Lung (tissue), 12 donors: ENCODE data around the gene FBXO7. TPM values are rescaled to one million over a fixed set of nuclear protein-coding genes. Genes with fewer than 3 reads are reported as not detected.

Experiments
- ATAC-seq: fragments of 200-7000 bp; cut with Tn5 transposase; one replicate; pipeline ENCODE4 v1.9.1; 2020; ENCODE audit warnings: moderate number of reproducible peaks; ENCODE audit not compliant: insufficient read depth, low FRiP score
- DNase-seq, 3 donors: peaks; one replicate each; pipeline ENCODE4 v3.0.0-alpha.2; 2013 to 2017
- H3K27ac ChIP-seq, 2 donors: one replicate each; pipeline ENCODE4 v1.5.1; 2013; ENCODE audit warnings: mild to moderate bottlenecking in 2 of 2, moderate library complexity in 2 of 2, control low read depth in 1 of 2, inconsistent platforms in 1 of 2, low read depth in 1 of 2, low read length in 1 of 2
- H3K27me3 ChIP-seq, 3 donors: one replicate each; pipeline ENCODE4 v1.5.1; 2013; ENCODE audit warnings: low read length in 2 of 3; ENCODE audit not compliant: control insufficient read depth in 3 of 3, insufficient read depth in 3 of 3
- H3K36me3 ChIP-seq, 4 donors: one replicate each; pipeline ENCODE4 v1.5.1; 2013; ENCODE audit warnings: low read length in 4 of 4, mild to moderate bottlenecking in 1 of 4, moderate library complexity in 1 of 4; ENCODE audit not compliant: control insufficient read depth in 4 of 4, insufficient read depth in 4 of 4
- H3K4me1 ChIP-seq, 5 donors: one replicate each; pipeline ENCODE4 v1.5.1; 2013; ENCODE audit warnings: low read length in 5 of 5, mild to moderate bottlenecking in 2 of 5, moderate library complexity in 1 of 5; ENCODE audit not compliant: control insufficient read depth in 5 of 5, insufficient read depth in 5 of 5
- H3K4me3 ChIP-seq: one replicate; pipeline ENCODE4 v1.5.1; 2013; ENCODE audit warnings: mild to moderate bottlenecking, control low read depth, moderate library complexity
- H3K9ac ChIP-seq, 2 donors: one replicate each; pipeline ENCODE4 v1.5.1; 2013; ENCODE audit warnings: low read length in 2 of 2, control low read depth in 1 of 2; ENCODE audit not compliant: insufficient read depth in 1 of 2
- H3K9me3 ChIP-seq, 4 donors: one replicate each; pipeline ENCODE4 v1.5.1; 2013; ENCODE audit warnings: low read length in 3 of 4, mild to moderate bottlenecking in 1 of 4, moderate library complexity in 1 of 4; ENCODE audit not compliant: control insufficient read depth in 4 of 4, insufficient read depth in 3 of 4
- WGBS, 2 donors: extraction: QIAGEN DNeasy Blood & Tissue Kit; methylation state at CpG; one replicate each; pipeline ENCODE4 v1.1.7; 2013; 5-methylcytosine and 5-hydroxymethylcytosine counted together
- polyA plus RNA-seq, 2 donors: library from polyadenylated mRNA; stranded (reverse); fragments of 200-250 nt; gene quantifications; one replicate each; pipeline ENCODE4 v1.2.1, GENCODE V29; 2013
- total RNA-seq, 2 donors: library from RNA; depleted of rRNA in 1 of 2; stranded (reverse); fragments of >200 nt in 1 of 2; gene quantifications; one replicate each; pipeline ENCODE4 v1.2.1, GENCODE V29; 2014 to 2021
- TF ChIP-seq, protein P1 (sequence below): IDR thresholded peaks from 2 replicates; pipeline ENCODE4 v1.5.1; 2012; ENCODE audit warnings: mild to moderate bottlenecking; ENCODE audit errors: control extremely low read depth, extremely low read depth
- donor health status: control.
- donor health status: control.
- donor health status: Bipolar disorder and iron deficiency.
- donor health status: healthy.
- donor health status: DM: yes; HTN: yes; CAD: no.

Gene FBXO7
- total and polyA plus RNA-seq, 4 donors, result 48.8 to 117 (median 72.1) TPM

DNA sequence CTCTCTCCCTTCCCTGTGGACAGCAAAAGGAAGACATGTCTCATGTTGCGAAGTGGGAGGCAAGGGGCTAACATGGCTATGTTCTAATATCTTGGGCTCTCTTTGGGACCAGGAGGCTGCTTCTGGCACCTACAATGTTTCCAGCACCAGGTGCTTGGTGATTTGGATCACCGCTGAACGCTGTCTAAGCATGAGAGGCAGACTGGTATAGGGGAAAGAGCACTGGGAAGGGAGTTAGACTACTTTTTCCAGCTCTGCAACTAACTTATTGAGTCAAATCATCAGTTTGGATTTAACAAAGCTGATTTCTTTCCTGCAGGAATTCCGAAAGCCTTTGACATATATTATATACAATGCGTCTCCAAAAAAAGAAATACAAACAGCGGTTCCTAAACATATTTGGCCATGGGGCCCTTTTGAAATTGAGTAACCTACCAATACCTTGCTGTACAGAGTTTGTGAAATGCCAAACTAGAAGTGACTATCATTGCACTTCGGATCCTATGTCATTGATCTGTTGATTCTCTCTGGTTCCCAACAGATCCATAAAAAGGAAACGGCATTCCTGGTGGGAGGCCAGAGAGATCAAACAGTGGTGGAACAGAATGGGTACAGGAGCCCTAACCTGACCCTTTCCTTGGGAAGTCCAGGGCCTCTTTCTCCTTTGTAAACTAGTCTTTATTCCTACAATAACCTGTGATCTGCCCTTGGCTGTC is 37.8 kb downstream of the FBXO7 start:
- H3K9me3 ChIP-seq, result peaks cover 0 to 3% (median 0%) of the 10 kb centered on the region in 4 donors
- no peaks in the 10 kb centered on the region for H3K36me3 ChIP-seq
- H3K4me1 ChIP-seq, result peaks cover 0 to 2% (median 0%) of the 10 kb centered on the region in 5 donors
- H3K27ac ChIP-seq, result no peak overlapping the region
- TF ChIP-seq, protein P1, sequence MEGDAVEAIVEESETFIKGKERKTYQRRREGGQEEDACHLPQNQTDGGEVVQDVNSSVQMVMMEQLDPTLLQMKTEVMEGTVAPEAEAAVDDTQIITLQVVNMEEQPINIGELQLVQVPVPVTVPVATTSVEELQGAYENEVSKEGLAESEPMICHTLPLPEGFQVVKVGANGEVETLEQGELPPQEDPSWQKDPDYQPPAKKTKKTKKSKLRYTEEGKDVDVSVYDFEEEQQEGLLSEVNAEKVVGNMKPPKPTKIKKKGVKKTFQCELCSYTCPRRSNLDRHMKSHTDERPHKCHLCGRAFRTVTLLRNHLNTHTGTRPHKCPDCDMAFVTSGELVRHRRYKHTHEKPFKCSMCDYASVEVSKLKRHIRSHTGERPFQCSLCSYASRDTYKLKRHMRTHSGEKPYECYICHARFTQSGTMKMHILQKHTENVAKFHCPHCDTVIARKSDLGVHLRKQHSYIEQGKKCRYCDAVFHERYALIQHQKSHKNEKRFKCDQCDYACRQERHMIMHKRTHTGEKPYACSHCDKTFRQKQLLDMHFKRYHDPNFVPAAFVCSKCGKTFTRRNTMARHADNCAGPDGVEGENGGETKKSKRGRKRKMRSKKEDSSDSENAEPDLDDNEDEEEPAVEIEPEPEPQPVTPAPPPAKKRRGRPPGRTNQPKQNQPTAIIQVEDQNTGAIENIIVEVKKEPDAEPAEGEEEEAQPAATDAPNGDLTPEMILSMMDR, result no peak
- H3K9ac ChIP-seq, result no peak overlapping the region
- H3K4me3 ChIP-seq, result no peak overlapping the region
- DNase-seq (no peak), ATAC-seq (no peak)
- no peaks in the 10 kb centered on the region for H3K27me3 ChIP-seq
- 96 to 97% methylated on average over 8 of the region's 8 CpGs for WGBS, 2 donors

DNA sequence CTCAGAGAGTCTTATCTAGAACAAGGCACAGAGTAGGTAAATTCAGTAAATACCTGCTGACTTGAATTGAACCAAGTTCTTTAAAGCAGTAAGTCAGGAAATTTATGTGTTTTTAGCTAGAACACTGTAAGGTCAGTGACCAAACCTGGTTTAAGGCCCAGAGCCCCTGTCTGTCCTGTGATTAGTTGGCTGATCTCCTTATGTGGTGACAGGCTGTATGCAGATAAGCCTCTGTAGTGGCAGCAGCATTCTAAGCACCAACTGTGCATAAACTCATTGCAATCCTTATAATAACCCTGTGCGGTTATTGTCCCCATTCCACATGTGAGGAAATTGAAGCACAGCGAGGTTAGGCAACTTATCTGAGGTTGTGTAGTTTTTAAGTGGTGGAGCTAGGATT is 40.5 kb downstream of the FBXO7 start:
- no peak overlapping the region for H3K9ac ChIP-seq
- DNase-seq (no peak), ATAC-seq (no peak)
- H3K27me3 ChIP-seq, result no peaks in the 10 kb centered on the region
- H3K4me3 ChIP-seq, result no peak overlapping the region
- H3K4me1 ChIP-seq, result peaks cover 0 to 2% (median 0%) of the 10 kb centered on the region in 5 donors
- peaks cover 0 to 3% (median 0%) of the 10 kb centered on the region in 4 donors for H3K9me3 ChIP-seq
- peaks cover 0 to 2% (median 0%) of the 10 kb centered on the region in 4 donors for H3K36me3 ChIP-seq
- TF ChIP-seq, protein P1, result no peak
- 97 to 100% methylated on average over 2 of the region's 2 CpGs for WGBS, 2 donors
- no peak overlapping the region for H3K27ac ChIP-seq

DNA sequence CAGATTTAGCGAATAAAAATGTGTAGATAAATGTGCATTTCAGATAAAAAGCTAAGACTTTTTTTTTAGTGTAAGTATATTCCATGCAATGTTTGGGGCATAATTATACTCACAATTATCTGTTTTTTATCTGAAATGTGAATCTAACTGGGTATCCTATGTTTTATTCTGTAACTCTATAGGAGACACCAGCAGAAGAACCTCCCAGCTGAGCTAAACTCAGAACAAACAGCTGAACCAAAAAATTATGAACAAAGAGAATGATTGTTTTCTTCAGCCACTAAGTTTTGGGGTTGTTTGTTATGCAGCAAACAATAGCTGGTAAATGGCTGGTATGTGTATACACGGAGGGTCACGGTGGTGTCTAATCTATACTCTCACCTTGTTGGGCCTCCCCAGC is 42.9 kb downstream of the FBXO7 start:
- 98 to 99% methylated on average over 3 of the region's 3 CpGs for WGBS, 2 donors
- no peaks in the 10 kb centered on the region for H3K27me3 ChIP-seq

More for the DNA sequence above, 42.9 kb downstream of the FBXO7 start:
- Histone ChIP-seq H3K9ac (no peak overlapping the region), H3K4me3 (no peak overlapping the region), H3K9me3 (peaks cover 0 to 3% (median 0%) of the 10 kb centered on the region in 4 donors), H3K27ac (no peak overlapping the region), H3K36me3 (peaks cover 0 to 2% (median 0%) of the 10 kb centered on the region in 4 donors), H3K4me1 (no peaks in the 10 kb centered on the region)
- ATAC-seq, result no peak
- TF ChIP-seq, protein P1, result no peak
- no peak for DNase-seq
